ENCODE results near the gene ARHGEF28.
A peak's percentile ranks its signal among the peaks of the same experiment; 100 is the strongest.

Gene ARHGEF28

DNA sequence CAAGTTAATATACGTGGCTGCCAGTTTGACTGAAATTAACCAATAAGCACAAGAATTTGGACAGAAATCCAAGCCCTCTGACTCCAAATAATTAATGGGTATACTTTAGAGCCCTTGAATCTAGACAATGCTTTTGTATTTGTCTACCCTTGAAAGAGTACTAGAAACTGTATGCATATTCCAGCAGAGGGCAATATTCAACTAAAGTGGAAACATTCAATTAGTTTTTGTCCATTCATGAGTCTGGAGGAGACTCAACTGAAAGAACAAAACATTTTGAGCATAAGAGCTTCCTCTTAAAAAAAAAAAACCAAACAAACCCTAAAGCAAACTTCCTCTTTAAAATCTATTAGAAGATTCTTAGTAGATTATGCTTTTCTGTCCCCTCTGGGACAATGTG is 157.8 kb downstream of the ARHGEF28 start:
- ATAC-seq = 0 out of 3 replicates have a peak, but pooled peaks have one; percentile 51
- no peak for TF ChIP-seq ZFP3 (CRISPR knock-in tag; IDR thresholded peaks at IDR 0.05)

- no peak for ATAC-seq
- TF ChIP-seq ESRRG (CRISPR knock-in tag; IDR thresholded peaks at IDR 0.05) = no peak
- TF ChIP-seq ZNF8 (CRISPR knock-in tag; IDR thresholded peaks at IDR 0.05) = no peak
- no peak for TF ChIP-seq ZNF565 (CRISPR knock-in tag; conservative IDR thresholded peaks at IDR 0.05; ENCODE audit: low read depth)
- no peak for TF ChIP-seq OSR1 (CRISPR knock-in tag; IDR thresholded peaks at IDR 0.05)
- TF ChIP-seq ISL1 (CRISPR knock-in tag; IDR thresholded peaks at IDR 0.05) = no peak
- no peak for TF ChIP-seq BACH2 (CRISPR knock-in tag; IDR thresholded peaks at IDR 0.05; ENCODE audit: borderline replicate concordance)
- no peak for TF ChIP-seq ZNF70 (CRISPR knock-in tag; IDR thresholded peaks at IDR 0.05)
- no peak for TF ChIP-seq GLIS3 (CRISPR knock-in tag; IDR thresholded peaks at IDR 0.05)
- no peak for TF ChIP-seq ZFP30 (CRISPR knock-in tag; IDR thresholded peaks at IDR 0.05)
- TF ChIP-seq, protein P1, sequence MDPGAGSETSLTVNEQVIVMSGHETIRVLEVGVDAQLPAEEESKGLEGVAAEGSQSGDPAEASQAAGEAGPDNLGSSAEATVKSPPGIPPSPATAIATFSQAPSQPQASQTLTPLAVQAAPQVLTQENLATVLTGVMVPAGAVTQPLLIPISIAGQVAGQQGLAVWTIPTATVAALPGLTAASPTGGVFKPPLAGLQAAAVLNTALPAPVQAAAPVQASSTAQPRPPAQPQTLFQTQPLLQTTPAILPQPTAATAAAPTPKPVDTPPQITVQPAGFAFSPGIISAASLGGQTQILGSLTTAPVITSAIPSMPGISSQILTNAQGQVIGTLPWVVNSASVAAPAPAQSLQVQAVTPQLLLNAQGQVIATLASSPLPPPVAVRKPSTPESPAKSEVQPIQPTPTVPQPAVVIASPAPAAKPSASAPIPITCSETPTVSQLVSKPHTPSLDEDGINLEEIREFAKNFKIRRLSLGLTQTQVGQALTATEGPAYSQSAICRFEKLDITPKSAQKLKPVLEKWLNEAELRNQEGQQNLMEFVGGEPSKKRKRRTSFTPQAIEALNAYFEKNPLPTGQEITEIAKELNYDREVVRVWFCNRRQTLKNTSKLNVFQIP (CRISPR knock-in tag; IDR thresholded peaks at IDR 0.05; ENCODE audit: borderline replicate concordance, low read depth) = no peak
- TF ChIP-seq ZFP3 (CRISPR knock-in tag; IDR thresholded peaks at IDR 0.05) = no peak
- no peak for TF ChIP-seq CSRNP3 (CRISPR knock-in tag; IDR thresholded peaks at IDR 0.05)
- TF ChIP-seq CSDC2 (CRISPR knock-in tag; IDR thresholded peaks at IDR 0.05) = no peak
These were observed 160.2 kb downstream of the ARHGEF28 start for GRCh38 chr5:73786043-73786831.

DNA sequence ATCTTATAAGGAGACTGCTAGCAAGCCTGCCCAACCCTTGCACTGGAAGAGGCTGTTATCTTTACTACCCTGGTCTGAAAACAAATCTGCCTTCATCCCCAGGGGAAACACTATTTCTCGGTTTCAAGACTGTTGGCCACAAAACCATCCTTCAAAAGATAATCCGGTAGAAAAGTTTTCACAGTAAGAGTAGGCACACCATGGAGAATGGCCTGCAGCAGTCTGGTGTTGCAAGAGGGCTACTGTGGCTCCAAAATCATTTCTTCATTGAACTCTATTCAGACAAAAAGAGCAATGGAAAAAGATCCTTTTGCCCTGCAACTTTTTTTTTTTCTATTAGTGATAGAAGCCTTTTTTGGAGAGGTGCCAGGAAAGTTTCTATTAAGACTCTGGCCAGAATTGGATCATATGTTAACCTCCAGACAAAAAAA is 163.9 kb downstream of the ARHGEF28 start:
- ATAC-seq = no peak

GRCh38 chr5:73791389-73791788 is 165.4 kb downstream of the ARHGEF28 start:
- TF ChIP-seq GLIS3 (CRISPR knock-in tag; IDR thresholded peaks at IDR 0.05) = no peak
- TF ChIP-seq, protein P2, sequence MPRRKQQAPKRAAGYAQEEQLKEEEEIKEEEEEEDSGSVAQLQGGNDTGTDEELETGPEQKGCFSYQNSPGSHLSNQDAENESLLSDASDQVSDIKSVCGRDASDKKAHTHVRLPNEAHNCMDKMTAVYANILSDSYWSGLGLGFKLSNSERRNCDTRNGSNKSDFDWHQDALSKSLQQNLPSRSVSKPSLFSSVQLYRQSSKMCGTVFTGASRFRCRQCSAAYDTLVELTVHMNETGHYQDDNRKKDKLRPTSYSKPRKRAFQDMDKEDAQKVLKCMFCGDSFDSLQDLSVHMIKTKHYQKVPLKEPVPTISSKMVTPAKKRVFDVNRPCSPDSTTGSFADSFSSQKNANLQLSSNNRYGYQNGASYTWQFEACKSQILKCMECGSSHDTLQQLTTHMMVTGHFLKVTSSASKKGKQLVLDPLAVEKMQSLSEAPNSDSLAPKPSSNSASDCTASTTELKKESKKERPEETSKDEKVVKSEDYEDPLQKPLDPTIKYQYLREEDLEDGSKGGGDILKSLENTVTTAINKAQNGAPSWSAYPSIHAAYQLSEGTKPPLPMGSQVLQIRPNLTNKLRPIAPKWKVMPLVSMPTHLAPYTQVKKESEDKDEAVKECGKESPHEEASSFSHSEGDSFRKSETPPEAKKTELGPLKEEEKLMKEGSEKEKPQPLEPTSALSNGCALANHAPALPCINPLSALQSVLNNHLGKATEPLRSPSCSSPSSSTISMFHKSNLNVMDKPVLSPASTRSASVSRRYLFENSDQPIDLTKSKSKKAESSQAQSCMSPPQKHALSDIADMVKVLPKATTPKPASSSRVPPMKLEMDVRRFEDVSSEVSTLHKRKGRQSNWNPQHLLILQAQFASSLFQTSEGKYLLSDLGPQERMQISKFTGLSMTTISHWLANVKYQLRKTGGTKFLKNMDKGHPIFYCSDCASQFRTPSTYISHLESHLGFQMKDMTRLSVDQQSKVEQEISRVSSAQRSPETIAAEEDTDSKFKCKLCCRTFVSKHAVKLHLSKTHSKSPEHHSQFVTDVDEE (CRISPR knock-in tag; IDR thresholded peaks at IDR 0.05) = no peak
- no peak for TF ChIP-seq OSR1 (CRISPR knock-in tag; IDR thresholded peaks at IDR 0.05)
- TF ChIP-seq TCF4 (CRISPR knock-in tag; IDR thresholded peaks at IDR 0.05; ENCODE audit: borderline replicate concordance) = no peak
- no peak for TF ChIP-seq BACH2 (CRISPR knock-in tag; IDR thresholded peaks at IDR 0.05; ENCODE audit: borderline replicate concordance)
- no peak for TF ChIP-seq ZNF8 (CRISPR knock-in tag; IDR thresholded peaks at IDR 0.05)
- no peak for TF ChIP-seq TOX (CRISPR knock-in tag; IDR thresholded peaks at IDR 0.05; ENCODE audit: borderline replicate concordance)
- no peak for TF ChIP-seq ZC3H10 (CRISPR knock-in tag; IDR thresholded peaks at IDR 0.05)
- TF ChIP-seq, protein P1 (CRISPR knock-in tag; IDR thresholded peaks at IDR 0.05; ENCODE audit: borderline replicate concordance, low read depth) = no peak
- TF ChIP-seq ZFP30 (CRISPR knock-in tag; IDR thresholded peaks at IDR 0.05) = no peak
- no peak for ATAC-seq

More for the DNA sequence above, 163.9 kb downstream of the ARHGEF28 start:
- no peak for TF ChIP-seq ZFP3 (CRISPR knock-in tag; IDR thresholded peaks at IDR 0.05)
- TF ChIP-seq GLIS3 (CRISPR knock-in tag; IDR thresholded peaks at IDR 0.05) = no peak
- TF ChIP-seq ZFP30 (CRISPR knock-in tag; IDR thresholded peaks at IDR 0.05) = no peak
- TF ChIP-seq, protein P3, sequence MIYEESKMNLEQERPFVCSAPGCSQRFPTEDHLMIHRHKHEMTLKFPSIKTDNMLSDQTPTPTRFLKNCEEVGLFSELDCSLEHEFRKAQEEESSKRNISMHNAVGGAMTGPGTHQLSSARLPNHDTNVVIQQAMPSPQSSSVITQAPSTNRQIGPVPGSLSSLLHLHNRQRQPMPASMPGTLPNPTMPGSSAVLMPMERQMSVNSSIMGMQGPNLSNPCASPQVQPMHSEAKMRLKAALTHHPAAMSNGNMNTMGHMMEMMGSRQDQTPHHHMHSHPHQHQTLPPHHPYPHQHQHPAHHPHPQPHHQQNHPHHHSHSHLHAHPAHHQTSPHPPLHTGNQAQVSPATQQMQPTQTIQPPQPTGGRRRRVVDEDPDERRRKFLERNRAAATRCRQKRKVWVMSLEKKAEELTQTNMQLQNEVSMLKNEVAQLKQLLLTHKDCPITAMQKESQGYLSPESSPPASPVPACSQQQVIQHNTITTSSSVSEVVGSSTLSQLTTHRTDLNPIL (CRISPR knock-in tag; IDR thresholded peaks at IDR 0.05; ENCODE audit: low read depth) = no peak
- TF ChIP-seq OSR1 (CRISPR knock-in tag; IDR thresholded peaks at IDR 0.05) = no peak
- no peak for TF ChIP-seq ESRRG (CRISPR knock-in tag; IDR thresholded peaks at IDR 0.05)
- no peak for TF ChIP-seq ZNF8 (CRISPR knock-in tag; IDR thresholded peaks at IDR 0.05)
- no peak for TF ChIP-seq TCF4 (CRISPR knock-in tag; IDR thresholded peaks at IDR 0.05; ENCODE audit: borderline replicate concordance)
- no peak for TF ChIP-seq ZC3H10 (CRISPR knock-in tag; IDR thresholded peaks at IDR 0.05)
- no peak for TF ChIP-seq PPARA (CRISPR knock-in tag; IDR thresholded peaks at IDR 0.05; ENCODE audit: borderline replicate concordance)
